Psoas muscle (tissue), 8 donors: ENCODE data around the gene LRRC8D. TPM values are rescaled to one million over a fixed set of nuclear protein-coding genes. Genes with fewer than 3 reads are reported as not detected.

Experiments used
- ATAC-seq, 4 donors: fragments of 200-7000 bp; cut with Tn5 transposase; one replicate each; pipeline ENCODE4 v1.9.1; 2020; ENCODE audit warnings: moderate library complexity in 3 of 4, mild to moderate bottlenecking in 2 of 4
- DNase-seq, 2 donors: peaks; one replicate each; pipeline ENCODE4 v3.0.0-alpha.2; 2020
- H3K27ac ChIP-seq: fragments of 200-600 bp; one replicate; pipeline ENCODE4 v1.8.0; 2022
- H3K27me3 ChIP-seq, 3 donors: fragments of 200-600 bp in 1 of 3; one replicate each; pipeline versions ENCODE4 v1.6.1 to v1.8.0; 2013 to 2022; ENCODE audit warnings: low read length in 2 of 3, mild to moderate bottlenecking in 2 of 3, moderate library complexity in 1 of 3; ENCODE audit not compliant: insufficient read depth in 3 of 3
- H3K36me3 ChIP-seq, 2 donors: fragments of 200-600 bp in 1 of 2; one replicate each; pipeline versions ENCODE4 v1.6.1 to v1.8.0; 2013 to 2022; ENCODE audit warnings: low read depth in 1 of 2, mild to moderate bottlenecking in 1 of 2, moderate library complexity in 1 of 2; ENCODE audit not compliant: insufficient read depth in 1 of 2
- H3K4me1 ChIP-seq: fragments of 200-600 bp; one replicate; pipeline ENCODE4 v1.8.0; 2022
- H3K4me3 ChIP-seq: fragments of 200-600 bp; one replicate; pipeline ENCODE4 v1.8.0; 2022; ENCODE audit warnings: mild to moderate bottlenecking
- H3K9me3 ChIP-seq: fragments of 200-600 bp; one replicate; pipeline ENCODE4 v1.8.0; 2022
- WGBS, 3 donors: extraction: QIAGEN DNeasy Blood & Tissue Kit; methylation state at CpG; one replicate each; pipeline versions ENCODE4 v1.1.6 to v1.1.7; 2013; 5-methylcytosine and 5-hydroxymethylcytosine counted together
- intact Hi-C, 2 donors: fragments of 100-400 bp; cut with DNase I; formaldehyde crosslinking; loops; one replicate each; pipeline versions ENCODE4 v1.11.0 to v1.14.2; 2022
- polyA plus RNA-seq, 3 donors: library from polyadenylated mRNA; stranded (reverse); fragments of 200-250 nt; gene quantifications; one replicate each; pipeline ENCODE4 v1.2.3, GENCODE V29; 2013
- total RNA-seq, 4 donors: library from RNA; stranded (reverse); fragmentation: NEBNext Ultra II Directional in 2 of 4; extraction: Animal tissue kit (Norgen Biotek cat#: 25700) in 2 of 4; gene quantifications; one replicate each; pipeline versions ENCODE4 v1.2.1 to v1.2.4, GENCODE V29; 2021 to 2023
- TF ChIP-seq, protein P1 (sequence below): fragments of 200-600 bp; IDR thresholded peaks from one replicate; pipeline ENCODE4 v1.8.0; 2022; ENCODE audit warnings: antibody characterized with exemption
- donor health status: healthy with polysubstance abuse.
- donor health status: DM: no; HTN: no; CAD: no; lungs with moderate emphysema.
- donor health status: Bipolar disorder and iron deficiency.
- donor health status: healthy.
- donor health status: DM: yes; HTN: yes; CAD: no.
- donor health status: DM: no; HTN: no; CAD: no.
- donor health status: DM: no; HTN: no; CAD: no.
- donor health status: DM: yes; HTN: yes; CAD: no.

The LRRC8D gene
- total and polyA plus RNA-seq, 7 donors = 3.5 to 7.1 (median 5.6) TPM

DNA sequence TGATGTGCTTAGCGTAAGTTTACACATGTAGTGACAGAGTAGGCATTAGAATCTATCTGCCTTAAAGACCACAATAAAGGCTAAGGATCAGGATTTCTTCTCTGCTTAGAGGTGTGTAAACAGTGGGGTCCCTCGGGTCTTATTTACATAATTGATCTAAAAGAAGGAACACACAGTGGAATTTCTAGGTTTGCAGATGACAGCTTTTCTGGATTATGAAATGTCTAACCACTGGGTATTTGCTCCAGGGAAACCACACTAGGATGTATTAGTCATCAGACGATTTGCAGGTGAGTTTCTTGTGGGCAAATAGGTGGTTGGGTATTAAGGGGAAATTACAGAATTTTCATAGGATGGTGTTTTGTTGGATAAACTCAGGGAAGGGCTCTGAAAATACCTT is 5.8 kb downstream of the LRRC8D start:
- Histone ChIP-seq H3K4me3 (no peak overlapping the region), H3K4me1 (peaks cover 12% of the 10 kb centered on the region), H3K36me3 (peaks cover 0 to 3% of the 10 kb centered on the region in 2 donors), H3K27ac (no peak overlapping the region), H3K9me3 (no peaks in the 10 kb centered on the region), H3K27me3 (no peaks in the 10 kb centered on the region)
- no peak for ATAC-seq
- 61 to 74% (median 64%) methylated on average over 3 of the region's 3 CpGs for WGBS, 3 donors
- TF ChIP-seq, protein P1, sequence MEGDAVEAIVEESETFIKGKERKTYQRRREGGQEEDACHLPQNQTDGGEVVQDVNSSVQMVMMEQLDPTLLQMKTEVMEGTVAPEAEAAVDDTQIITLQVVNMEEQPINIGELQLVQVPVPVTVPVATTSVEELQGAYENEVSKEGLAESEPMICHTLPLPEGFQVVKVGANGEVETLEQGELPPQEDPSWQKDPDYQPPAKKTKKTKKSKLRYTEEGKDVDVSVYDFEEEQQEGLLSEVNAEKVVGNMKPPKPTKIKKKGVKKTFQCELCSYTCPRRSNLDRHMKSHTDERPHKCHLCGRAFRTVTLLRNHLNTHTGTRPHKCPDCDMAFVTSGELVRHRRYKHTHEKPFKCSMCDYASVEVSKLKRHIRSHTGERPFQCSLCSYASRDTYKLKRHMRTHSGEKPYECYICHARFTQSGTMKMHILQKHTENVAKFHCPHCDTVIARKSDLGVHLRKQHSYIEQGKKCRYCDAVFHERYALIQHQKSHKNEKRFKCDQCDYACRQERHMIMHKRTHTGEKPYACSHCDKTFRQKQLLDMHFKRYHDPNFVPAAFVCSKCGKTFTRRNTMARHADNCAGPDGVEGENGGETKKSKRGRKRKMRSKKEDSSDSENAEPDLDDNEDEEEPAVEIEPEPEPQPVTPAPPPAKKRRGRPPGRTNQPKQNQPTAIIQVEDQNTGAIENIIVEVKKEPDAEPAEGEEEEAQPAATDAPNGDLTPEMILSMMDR = no peak
- no peak for DNase-seq
- intact Hi-C loops = no loop called here

DNA sequence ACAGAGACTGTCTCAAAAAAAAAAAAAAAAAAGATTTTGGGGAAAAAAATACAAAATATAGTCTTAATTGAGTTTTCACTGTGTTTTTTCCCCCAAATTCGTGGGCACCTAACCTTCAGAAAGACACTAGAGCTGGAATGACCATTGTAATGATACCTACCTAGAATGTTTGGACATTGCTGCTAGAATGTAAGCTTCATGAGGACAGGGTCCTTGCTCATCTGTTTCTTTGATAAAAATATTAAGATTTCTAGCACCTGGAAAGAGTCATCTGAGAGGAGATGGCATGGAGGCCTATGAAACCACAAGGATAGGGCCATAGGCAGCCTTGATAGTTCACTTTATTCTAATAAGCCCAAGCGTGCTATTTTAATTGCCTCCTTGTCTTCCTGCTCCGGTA is 6.5 kb downstream of the LRRC8D start:
- Histone ChIP-seq H3K27me3 (no peaks in the 10 kb centered on the region), H3K4me3 (no peak overlapping the region), H3K36me3 (peaks cover 0 to 3% of the 10 kb centered on the region in 2 donors), H3K4me1 (peaks cover 10% of the 10 kb centered on the region), H3K9me3 (no peaks in the 10 kb centered on the region), H3K27ac (no peak overlapping the region)
- WGBS, 3 donors = 94 to 97% (median 96%) methylated on average over 3 of the region's 3 CpGs
- DNase-seq (no peak), ATAC-seq (no peak)
- intact Hi-C loops = no loop called here
- TF ChIP-seq, protein P1 = no peak

DNA sequence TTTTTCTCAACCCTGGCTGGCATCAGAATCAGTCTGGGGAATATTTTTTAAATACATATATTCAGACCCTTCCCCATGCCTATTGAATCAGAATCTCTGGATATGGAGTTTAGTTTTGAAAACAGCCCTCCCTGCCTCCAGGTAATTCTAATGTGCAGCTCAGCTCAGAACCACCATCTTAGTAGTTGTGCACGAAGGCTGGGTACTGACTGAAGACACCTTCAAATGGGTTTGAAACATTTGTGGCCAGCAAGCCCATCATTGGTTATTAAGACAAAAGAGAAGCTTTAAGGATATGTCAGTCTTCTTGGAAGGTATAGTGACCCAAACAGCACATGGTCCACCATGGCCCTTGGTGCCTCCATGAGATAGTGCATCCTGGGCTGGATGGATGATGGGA is 7.1 kb downstream of the LRRC8D start:
- no peak for ATAC-seq
- no peak for DNase-seq
- 96 to 100% (median 97%) methylated on average over 1 of the region's 1 CpG for whole genome bisulfite sequencing, 3 donors
- no peaks in the 10 kb centered on the region for H3K27me3 ChIP-seq
- TF ChIP-seq, protein P1 = no peak
- H3K27ac ChIP-seq = no peak overlapping the region
- intact Hi-C loops = no loop called here
- no peaks in the 10 kb centered on the region for H3K9me3 ChIP-seq
- H3K36me3 ChIP-seq = peaks cover 0 to 3% of the 10 kb centered on the region in 2 donors
- no peak overlapping the region for H3K4me3 ChIP-seq
- peaks cover 5% of the 10 kb centered on the region for H3K4me1 ChIP-seq

DNA sequence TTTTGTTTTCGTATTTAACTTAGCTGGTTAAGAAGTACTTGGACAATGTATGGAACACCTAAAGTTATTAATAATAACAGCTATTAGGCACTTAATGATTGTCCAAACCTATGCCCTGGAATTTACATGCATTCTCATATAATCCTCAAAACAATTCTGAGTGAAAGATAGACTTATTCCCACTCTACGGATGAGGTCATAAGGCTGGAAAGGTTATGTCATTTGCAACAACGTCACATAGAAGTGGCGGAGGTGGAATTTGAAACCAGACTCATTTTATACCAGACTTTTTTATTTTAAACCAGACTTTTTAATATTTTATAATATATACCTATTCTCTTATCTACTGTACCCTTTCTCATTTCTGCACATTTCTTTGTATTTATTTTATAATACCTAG is 8.4 kb downstream of the LRRC8D start:
- Histone ChIP-seq H3K27ac (no peak overlapping the region), H3K27me3 (no peaks in the 10 kb centered on the region), H3K9me3 (no peaks in the 10 kb centered on the region), H3K4me1 (peaks cover under 1% of the 10 kb centered on the region), H3K36me3 (peaks cover 0 to 3% of the 10 kb centered on the region in 2 donors), H3K4me3 (no peak overlapping the region)
- intact Hi-C loops = no loop called here
- 94% methylated on average over 4 of the region's 4 CpGs for whole genome bisulfite sequencing, 3 donors
- no peak for ATAC-seq
- TF ChIP-seq, protein P1 = no peak
- DNase-seq = no peak

DNA sequence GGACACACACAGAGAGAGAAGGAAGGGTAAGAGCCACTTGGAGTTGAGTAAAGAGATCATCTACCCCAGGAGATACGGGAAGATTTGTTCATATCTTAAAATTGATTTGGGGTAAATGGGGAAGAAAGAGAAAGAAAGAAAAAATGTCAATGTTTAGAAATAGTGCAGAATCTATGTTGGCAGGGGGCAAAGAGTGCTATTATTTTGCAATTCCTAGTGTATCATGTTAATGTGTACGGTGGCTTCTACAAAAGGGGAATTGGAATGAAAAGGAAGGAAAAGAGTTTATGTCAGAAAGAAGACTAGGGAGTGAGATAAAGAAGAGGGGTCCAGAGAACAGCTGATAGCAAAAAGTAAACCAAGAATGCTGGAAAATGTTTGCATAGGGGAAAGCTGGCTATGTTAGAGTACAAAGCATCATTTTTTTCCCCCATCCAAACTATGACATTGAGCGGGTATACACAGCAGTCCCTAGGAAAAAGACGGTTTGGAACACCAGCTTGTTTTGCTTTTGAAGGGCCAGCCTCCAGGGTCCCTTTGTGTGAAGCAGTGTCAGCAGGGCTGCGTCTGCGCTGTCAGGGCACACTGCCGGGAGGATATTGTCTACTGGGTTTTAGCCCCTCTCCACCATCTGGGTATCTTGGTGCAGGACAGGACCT is 10.8 kb downstream of the LRRC8D start:
- 71 to 89% (median 81%) methylated on average over 6 to 7 of the region's 7 CpGs for WGBS, 3 donors
- intact Hi-C loops = no loop called here
- Histone ChIP-seq H3K36me3 (no peaks in the 10 kb centered on the region), H3K27me3 (no peaks in the 10 kb centered on the region), H3K4me1 (peaks cover 11% of the 10 kb centered on the region), H3K9me3 (no peaks in the 10 kb centered on the region), H3K4me3 (no peak overlapping the region), H3K27ac (no peak overlapping the region)
- TF ChIP-seq, protein P1 = no peak
- DNase-seq = no peak
- ATAC-seq = no peak
